Body of pancreas (tissue), 4 donors: ENCODE measurements around the gene ERCC6L2. TPM values are rescaled to one million over a fixed set of nuclear protein-coding genes. Genes with fewer than 3 reads are reported as not detected.

Experiments used
- ATAC-seq: fragments of 150-250 bp; one replicate; pipeline ENCODE4 v1.9.1; 2016
- DNase-seq, 4 donors: peaks; one replicate each; pipeline ENCODE4 v3.0.0-alpha.2; 2019
- H3K27ac ChIP-seq, 4 donors: fragments of 200-600 bp; sonication (generic); 1 replicate in 3 of 4; 2 replicates in 1 of 4; pipeline versions ENCODE4 v1.5.1 to v1.6.1; 2016 to 2019; ENCODE audit warnings: mild to moderate bottlenecking in 1 of 4, mixed read lengths in 1 of 4, moderate library complexity in 1 of 4
- H3K27me3 ChIP-seq, 2 donors: fragments of 200-600 bp; sonication (generic); one replicate each; pipeline ENCODE4 v1.6.0; 2016; ENCODE audit warnings: mild to moderate bottlenecking in 1 of 2
- H3K36me3 ChIP-seq, 2 donors: fragments of 200-600 bp; sonication (generic); replicated peaks in 1 of 2; 2 replicates each; pipeline ENCODE4 v1.5.1; 2016; ENCODE audit warnings: low read depth in 2 of 2; ENCODE audit not compliant: insufficient read depth in 1 of 2
- H3K4me1 ChIP-seq: fragments of 200-600 bp; sonication (generic); one replicate; pipeline ENCODE4 v1.6.0; 2016
- H3K4me3 ChIP-seq, 2 donors: fragments of 200-600 bp; sonication (generic); 1 replicate in 1 of 2; 2 replicates in 1 of 2; pipeline ENCODE4 v1.5.1; 2016 to 2019
- H3K9me3 ChIP-seq, 3 donors: fragments of 200-600 bp; sonication (generic); 1 replicate in 2 of 3; 2 replicates in 1 of 3; pipeline ENCODE4 v1.5.1; 2016
- POLR2A ChIP-seq, 3 donors: fragments of 450-650 bp; IDR thresholded peaks; one replicate each; pipeline ENCODE4 v1.6.1; 2016; ENCODE audit warnings: antibody characterized with exemption in 3 of 3, mild to moderate bottlenecking in 2 of 3
- WGBS, 2 donors: methylation state at CpG; one replicate each; pipeline ENCODE4 v1.1.5; 2017; 5-methylcytosine and 5-hydroxymethylcytosine counted together
- intact Hi-C: fragments of 100-400 bp; cut with DNase I; formaldehyde crosslinking; loops from one replicate; pipeline ENCODE4 v1.15.1; 2023
- total RNA-seq, 2 donors: library from RNA; depleted of rRNA; stranded (reverse); fragments of >200 nt; gene quantifications; one replicate each; pipeline ENCODE4 v1.1.0, GENCODE V29; 2016
- TF ChIP-seq, protein P1 (sequence below), 7 experiments: fragments of 450-650 bp in 4 of 7; fragments of 200-600 bp in 3 of 7; sonication (generic) in 3 of 7; IDR thresholded peaks; one replicate each; pipeline ENCODE4 v1.5.1; 2016 to 2019; ENCODE audit warnings: antibody characterized with exemption in 7 of 7

ERCC6L2 gene
- total RNA-seq, 2 donors from 2014 or later: 30.4 to 58.3 TPM

- no peaks in the 10 kb centered on the region for H3K27me3 ChIP-seq
- intact Hi-C loops: no loop called here
- ATAC-seq: no peak
Measured at GRCh38 chr9:95857896-95858295, 17.6 kb upstream of the ERCC6L2 start.

GRCh38 chr9:95862343-95862742, 13.1 kb upstream of the ERCC6L2 start:
- no peaks in the 10 kb centered on the region for H3K9me3 ChIP-seq
- H3K27ac ChIP-seq: no peak overlapping the region
- H3K4me3 ChIP-seq: no peak overlapping the region
- no peaks in the 10 kb centered on the region for H3K27me3 ChIP-seq
- no peaks in the 10 kb centered on the region for H3K36me3 ChIP-seq
- DNase-seq (no peak), ATAC-seq (no peak)
- intact Hi-C loops: no loop called here
- no peak for TF ChIP-seq POLR2A (IDR thresholded peaks at IDR 0.05)
- TF ChIP-seq, protein P1, sequence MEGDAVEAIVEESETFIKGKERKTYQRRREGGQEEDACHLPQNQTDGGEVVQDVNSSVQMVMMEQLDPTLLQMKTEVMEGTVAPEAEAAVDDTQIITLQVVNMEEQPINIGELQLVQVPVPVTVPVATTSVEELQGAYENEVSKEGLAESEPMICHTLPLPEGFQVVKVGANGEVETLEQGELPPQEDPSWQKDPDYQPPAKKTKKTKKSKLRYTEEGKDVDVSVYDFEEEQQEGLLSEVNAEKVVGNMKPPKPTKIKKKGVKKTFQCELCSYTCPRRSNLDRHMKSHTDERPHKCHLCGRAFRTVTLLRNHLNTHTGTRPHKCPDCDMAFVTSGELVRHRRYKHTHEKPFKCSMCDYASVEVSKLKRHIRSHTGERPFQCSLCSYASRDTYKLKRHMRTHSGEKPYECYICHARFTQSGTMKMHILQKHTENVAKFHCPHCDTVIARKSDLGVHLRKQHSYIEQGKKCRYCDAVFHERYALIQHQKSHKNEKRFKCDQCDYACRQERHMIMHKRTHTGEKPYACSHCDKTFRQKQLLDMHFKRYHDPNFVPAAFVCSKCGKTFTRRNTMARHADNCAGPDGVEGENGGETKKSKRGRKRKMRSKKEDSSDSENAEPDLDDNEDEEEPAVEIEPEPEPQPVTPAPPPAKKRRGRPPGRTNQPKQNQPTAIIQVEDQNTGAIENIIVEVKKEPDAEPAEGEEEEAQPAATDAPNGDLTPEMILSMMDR (IDR thresholded peaks at IDR 0.05): no peak
- no peaks in the 10 kb centered on the region for H3K4me1 ChIP-seq

More at GRCh38 chr9:95857896-95858295, 17.6 kb upstream of the ERCC6L2 start:
- no peaks in the 10 kb centered on the region for H3K36me3 ChIP-seq
- no peak overlapping the region for H3K4me3 ChIP-seq
- H3K27ac ChIP-seq: no peak overlapping the region
- no peak for DNase-seq
- no peak for TF ChIP-seq POLR2A (IDR thresholded peaks at IDR 0.05)
- TF ChIP-seq, protein P1 (IDR thresholded peaks at IDR 0.05): no peak
- no peaks in the 10 kb centered on the region for H3K9me3 ChIP-seq
- H3K4me1 ChIP-seq: no peaks in the 10 kb centered on the region

DNA sequence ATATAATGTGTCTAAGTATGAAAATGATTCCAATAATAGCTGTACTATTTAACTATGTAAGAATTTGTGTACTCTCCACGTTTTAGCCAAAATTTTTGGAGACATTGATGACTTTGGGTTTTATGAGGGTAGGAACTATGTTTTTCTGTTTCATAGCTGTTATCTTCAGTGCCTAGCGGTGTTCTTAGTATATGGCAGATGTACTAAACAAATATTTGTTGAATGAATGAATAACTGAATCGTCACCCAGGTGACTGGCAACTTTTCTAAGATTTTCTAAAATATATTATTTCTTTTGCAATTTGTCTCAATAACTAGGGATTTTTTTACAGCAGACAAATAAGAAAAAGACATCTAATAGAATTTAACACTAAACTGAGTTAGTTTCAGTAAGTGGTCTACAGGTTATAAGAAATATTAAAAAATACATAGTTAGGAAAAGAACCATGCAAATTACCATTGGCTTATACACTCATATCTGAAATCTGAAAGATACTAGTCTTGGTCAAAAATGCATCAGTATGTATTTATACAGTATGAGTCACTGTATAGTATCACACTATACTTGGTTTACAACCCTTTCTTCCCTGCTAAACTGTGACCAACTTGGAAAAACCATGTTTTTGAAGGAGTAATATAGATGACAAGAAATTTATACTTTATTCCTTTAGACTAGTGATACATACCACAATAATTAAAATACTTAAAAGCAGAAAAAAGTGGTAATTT, 10.5 kb upstream of the ERCC6L2 start:
- intact Hi-C loops: no loop called here
- no peaks in the 10 kb centered on the region for H3K9me3 ChIP-seq
- H3K27me3 ChIP-seq: no peaks in the 10 kb centered on the region
- WGBS, 2 donors: 91 to 94% methylated on average over 3 of the region's 3 CpGs
- no peak for DNase-seq
- no peak overlapping the region for H3K4me3 ChIP-seq
- no peak overlapping the region for H3K27ac ChIP-seq
- H3K36me3 ChIP-seq: no peaks in the 10 kb centered on the region
- no peaks in the 10 kb centered on the region for H3K4me1 ChIP-seq
- ATAC-seq: no peak
- TF ChIP-seq, protein P1 (IDR thresholded peaks at IDR 0.05): no peak

DNA sequence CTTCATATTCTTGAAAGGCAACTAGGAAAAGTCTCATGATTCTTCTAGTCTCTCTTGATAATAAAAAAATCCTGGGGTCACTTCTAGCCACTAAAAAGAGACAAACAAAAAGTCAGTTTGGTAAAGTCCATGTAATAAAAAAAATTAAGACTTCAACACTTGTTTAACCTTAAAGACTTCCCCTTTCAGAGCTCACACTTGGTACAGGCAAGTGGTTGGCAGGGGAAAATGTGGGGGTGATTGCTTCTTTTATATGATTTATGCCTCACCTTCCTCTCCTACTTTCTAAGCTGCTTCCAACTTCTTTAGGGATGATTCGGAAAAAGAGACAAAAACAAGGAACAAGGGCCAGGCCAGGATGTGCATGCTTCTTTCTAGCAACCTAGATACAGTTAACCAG, 5.1 kb upstream of the ERCC6L2 start:
- no peaks in the 10 kb centered on the region for H3K27me3 ChIP-seq
- no peaks in the 10 kb centered on the region for H3K36me3 ChIP-seq
- 78 to 92% methylated on average over 1 of the region's 1 CpG for WGBS, 2 donors
- intact Hi-C loops: no loop called here
- ATAC-seq: no peak
- TF ChIP-seq, protein P1 (IDR thresholded peaks at IDR 0.05): no peak
- no peak for TF ChIP-seq POLR2A (IDR thresholded peaks at IDR 0.05)
- H3K27ac ChIP-seq: no peak overlapping the region
- no peak for DNase-seq
- no peaks in the 10 kb centered on the region for H3K9me3 ChIP-seq
- peaks cover 15% of the 10 kb centered on the region for H3K4me1 ChIP-seq
- no peak overlapping the region for H3K4me3 ChIP-seq

DNA sequence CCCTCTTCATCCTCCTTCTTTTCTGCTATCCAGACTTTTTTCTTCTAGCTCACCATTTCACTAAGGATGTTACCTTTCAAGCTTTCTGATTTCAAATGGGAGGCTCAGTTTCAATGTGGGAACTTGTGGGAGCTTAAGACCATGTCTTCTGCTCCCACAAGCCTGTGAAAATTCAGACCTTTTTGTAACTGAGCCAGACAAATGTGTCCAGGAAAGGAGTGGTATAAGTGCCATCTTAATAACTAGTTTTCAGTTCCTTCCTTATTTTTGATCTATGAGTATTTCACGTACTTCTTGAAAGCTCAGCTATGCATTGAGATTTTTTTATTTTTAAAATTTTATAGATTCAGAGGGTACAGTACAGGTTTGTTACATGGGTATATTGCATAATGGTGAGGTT, 4.6 kb upstream of the ERCC6L2 start:
- intact Hi-C loops: no loop called here
- Histone ChIP-seq H3K9me3 (no peaks in the 10 kb centered on the region), H3K27me3 (no peaks in the 10 kb centered on the region), H3K27ac (no peak overlapping the region), H3K4me1 (peaks cover 15% of the 10 kb centered on the region), H3K36me3 (no peaks in the 10 kb centered on the region), H3K4me3 (no peak overlapping the region)
- no peak for ATAC-seq
- 75 to 83% methylated on average over 1 of the region's 1 CpG for WGBS, 2 donors
- TF ChIP-seq, protein P1 (IDR thresholded peaks at IDR 0.05): no peak
- no peak for TF ChIP-seq POLR2A (IDR thresholded peaks at IDR 0.05)
- DNase-seq: no peak
